Ramos (cell line): ENCODE measurements around the gene PITX2.

Experiments used
- in situ Hi-C: fragments of 300-500 bp; cut with MboI; formaldehyde crosslinking; loops from one replicate; pipeline ENCODE4 v1.14.3; 2022; ENCODE audit warnings: low sequenced_read_pairs; ENCODE audit not compliant: unreplicated experiment

Gene PITX2

GRCh38 chr4:110622841-110623717 is at the start of gene PITX2:
Gene PITX2 (minus strand): TSS chr4:110623077. CDS start chr4:110622460, 617 bp downstream.
- in situ Hi-C loops = no loop called here

- in situ Hi-C loops = no loop called here
These were observed 48.8 kb upstream of the PITX2 start for GRCh38 chr4:110671679-110672078.

- in situ Hi-C loops = no loop called here
These were observed 46.8 kb upstream of the PITX2 start for GRCh38 chr4:110669663-110670062.

- in situ Hi-C loops = no loop called here
These were observed 45.8 kb upstream of the PITX2 start for GRCh38 chr4:110668463-110669235.

- in situ Hi-C loops = no loop called here
These were observed 44.8 kb upstream of the PITX2 start for GRCh38 chr4:110667670-110668069.

- in situ Hi-C loops = no loop called here
These were observed 43.2 kb upstream of the PITX2 start for GRCh38 chr4:110666030-110666429.

GRCh38 chr4:110663738-110664444 is 41.0 kb upstream of the PITX2 start:
- in situ Hi-C loops = no loop called here

- in situ Hi-C loops = no loop called here
These were observed 40.3 kb upstream of the PITX2 start for GRCh38 chr4:110663206-110663605.

GRCh38 chr4:110660755-110661154 is 37.9 kb upstream of the PITX2 start:
- in situ Hi-C loops = no loop called here

- in situ Hi-C loops = no loop called here
These were observed 31.4 kb upstream of the PITX2 start for GRCh38 chr4:110654254-110654635.

GRCh38 chr4:110653321-110654253 is 30.7 kb upstream of the PITX2 start:
- in situ Hi-C loops = no loop called here

- in situ Hi-C loops = loop anchor here (10.0 to 25.0 kb wide), 3 partner anchors 318 to 993 kb away; no protein-coding TSS in a partner anchor
These were observed 21.1 kb upstream of the PITX2 start for GRCh38 chr4:110644008-110644407.

GRCh38 chr4:110643096-110643495 is 20.2 kb upstream of the PITX2 start:
- in situ Hi-C loops = loop anchor here (10.0 to 25.0 kb wide), 3 partner anchors 319 to 994 kb away; no protein-coding TSS in a partner anchor

GRCh38 chr4:110641218-110641617 is 18.3 kb upstream of the PITX2 start:
- in situ Hi-C loops = loop anchor here (10.0 to 25.0 kb wide), 3 partner anchors 321 to 996 kb away; no protein-coding TSS in a partner anchor

- in situ Hi-C loops = loop anchor here (10.0 to 25.0 kb wide), 3 partner anchors 322 to 997 kb away; no protein-coding TSS in a partner anchor
These were observed 17.7 kb upstream of the PITX2 start for GRCh38 chr4:110640576-110640975.

GRCh38 chr4:110639207-110640090 is 16.6 kb upstream of the PITX2 start:
- in situ Hi-C loops = loop anchor here (10.0 to 25.0 kb wide), 3 partner anchors 323 to 998 kb away; no protein-coding TSS in a partner anchor

GRCh38 chr4:110638089-110638746 is 15.3 kb upstream of the PITX2 start:
- in situ Hi-C loops = loop anchor here (25.0 kb wide), 2 partner anchors 324 to 999 kb away; no protein-coding TSS in a partner anchor
